HG03439 (cell line): ENCODE data around the gene TTC9.
A peak's percentile ranks its signal among the peaks of the same experiment; 100 is the strongest.

Experiments
- ATAC-seq: cut with Tn5 transposase; IDR thresholded peaks from one replicate; pipeline ENCODE4 v1.9.1; 2021; ENCODE audit warnings: mild to moderate bottlenecking, moderate library complexity; ENCODE audit not compliant: unreplicated experiment

The TTC9 gene

GRCh38 chr14:70643967-70644366 is 2.3 kb downstream of the TTC9 start:
- ATAC-seq, result no peak

GRCh38 chr14:70645892-70646291 is 4.2 kb downstream of the TTC9 start:
- no peak for ATAC-seq

GRCh38 chr14:70646705-70647104 is 5.0 kb downstream of the TTC9 start:
- no peak for ATAC-seq

DNA sequence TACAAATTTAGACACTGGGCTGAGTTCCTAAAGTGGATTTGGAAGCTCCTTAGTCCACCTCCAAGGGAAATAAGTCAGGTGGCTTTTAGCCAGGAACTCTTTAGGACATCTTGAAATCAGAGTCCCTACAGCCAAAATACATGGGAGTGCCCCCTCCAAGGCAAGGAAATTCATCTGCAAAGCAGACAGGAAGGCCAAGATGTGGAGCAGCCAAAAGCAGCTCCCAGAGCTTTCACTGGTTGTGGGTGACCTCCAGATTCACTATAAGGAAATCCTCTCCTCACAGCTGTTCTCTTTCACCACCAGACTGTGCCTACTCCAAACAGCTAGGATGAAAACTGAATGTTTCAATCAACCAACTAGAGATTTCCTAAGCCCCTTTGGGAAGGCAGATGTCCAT is 6.6 kb downstream of the TTC9 start:
- ATAC-seq, result no peak

DNA sequence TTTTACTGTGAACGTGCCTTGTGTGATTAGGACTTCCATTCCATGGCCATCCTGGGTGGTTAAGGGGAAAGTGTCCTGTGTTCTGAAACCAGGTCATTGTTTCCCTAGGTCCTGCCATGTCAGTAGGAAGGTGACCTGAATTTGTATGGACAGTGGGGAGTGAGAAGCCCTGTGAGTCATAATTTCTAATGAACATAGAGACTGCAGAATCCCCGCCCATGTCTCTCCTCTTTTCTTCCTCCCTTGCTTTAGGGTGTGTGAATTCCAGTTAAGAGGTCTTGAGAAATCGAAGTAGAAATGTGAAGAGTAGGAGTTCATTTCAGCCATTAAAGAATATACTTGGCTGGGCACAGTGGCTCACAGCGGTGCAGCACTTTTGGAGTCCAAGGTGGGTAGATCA is 8.1 kb downstream of the TTC9 start:
- ATAC-seq, result no peak

GRCh38 chr14:70651522-70651921 is 9.8 kb downstream of the TTC9 start:
- ATAC-seq, result no peak

DNA sequence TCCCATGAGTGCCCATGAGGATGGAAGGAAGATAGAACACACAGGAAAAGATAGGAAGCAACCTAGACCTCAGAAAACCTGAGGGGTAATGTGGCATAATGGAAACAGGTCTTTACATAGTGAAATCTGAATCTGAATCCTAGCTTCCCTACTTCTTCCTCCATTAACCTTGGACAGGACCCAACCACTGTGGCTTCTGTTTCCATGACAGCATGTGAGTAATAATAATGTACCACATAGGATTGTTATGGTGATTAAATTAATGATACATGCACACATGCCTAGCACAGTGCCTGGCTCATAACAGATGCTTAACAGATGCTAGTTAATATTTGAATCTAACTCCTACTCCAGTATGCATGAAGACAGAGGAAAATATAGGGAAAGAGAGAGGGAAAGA is 11.2 kb downstream of the TTC9 start:
- ATAC-seq, result no peak

- no peak for ATAC-seq
These were observed 11.9 kb downstream of the TTC9 start for GRCh38 chr14:70653662-70654061.

- ATAC-seq, result peak; percentile 37
These were observed 12.9 kb downstream of the TTC9 start for GRCh38 chr14:70654632-70655031.

DNA sequence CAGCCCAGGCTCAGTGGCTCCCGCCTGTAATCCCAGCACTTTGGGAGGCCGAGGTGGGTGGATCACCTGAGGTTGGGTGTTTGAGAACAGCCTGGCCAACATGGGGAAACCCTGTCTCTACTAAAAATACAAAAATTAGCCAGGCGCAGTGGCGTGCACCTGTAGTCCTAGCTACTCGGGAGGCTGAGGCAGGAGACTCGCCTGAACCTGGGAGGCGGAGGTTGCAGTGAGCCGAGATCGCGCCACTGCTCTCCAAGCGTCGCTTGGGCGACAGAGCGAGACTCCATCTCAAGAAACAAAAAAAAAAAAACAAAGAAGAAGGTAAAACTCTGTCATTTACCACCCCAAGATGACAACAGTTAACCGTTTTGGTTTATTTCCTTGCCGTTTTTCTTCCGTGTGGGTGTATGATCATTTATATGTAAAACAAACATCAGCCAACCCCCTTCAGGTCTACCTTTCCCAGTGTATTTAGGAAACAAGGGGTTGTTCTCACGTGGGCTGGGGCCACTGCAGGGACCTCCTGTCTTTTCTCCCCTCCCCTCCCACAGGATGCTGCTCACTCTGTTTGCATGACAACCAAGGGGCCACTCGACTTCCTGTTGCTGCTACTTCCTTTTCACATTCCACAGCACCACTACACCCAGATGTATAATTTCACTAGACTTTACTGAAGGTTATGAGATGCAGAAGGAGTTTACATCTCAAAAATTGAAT is 13.6 kb downstream of the TTC9 start:
- peak; percentile 50 for ATAC-seq

- ATAC-seq, result no peak
These were observed 17.2 kb downstream of the TTC9 start for GRCh38 chr14:70658899-70659298.

DNA sequence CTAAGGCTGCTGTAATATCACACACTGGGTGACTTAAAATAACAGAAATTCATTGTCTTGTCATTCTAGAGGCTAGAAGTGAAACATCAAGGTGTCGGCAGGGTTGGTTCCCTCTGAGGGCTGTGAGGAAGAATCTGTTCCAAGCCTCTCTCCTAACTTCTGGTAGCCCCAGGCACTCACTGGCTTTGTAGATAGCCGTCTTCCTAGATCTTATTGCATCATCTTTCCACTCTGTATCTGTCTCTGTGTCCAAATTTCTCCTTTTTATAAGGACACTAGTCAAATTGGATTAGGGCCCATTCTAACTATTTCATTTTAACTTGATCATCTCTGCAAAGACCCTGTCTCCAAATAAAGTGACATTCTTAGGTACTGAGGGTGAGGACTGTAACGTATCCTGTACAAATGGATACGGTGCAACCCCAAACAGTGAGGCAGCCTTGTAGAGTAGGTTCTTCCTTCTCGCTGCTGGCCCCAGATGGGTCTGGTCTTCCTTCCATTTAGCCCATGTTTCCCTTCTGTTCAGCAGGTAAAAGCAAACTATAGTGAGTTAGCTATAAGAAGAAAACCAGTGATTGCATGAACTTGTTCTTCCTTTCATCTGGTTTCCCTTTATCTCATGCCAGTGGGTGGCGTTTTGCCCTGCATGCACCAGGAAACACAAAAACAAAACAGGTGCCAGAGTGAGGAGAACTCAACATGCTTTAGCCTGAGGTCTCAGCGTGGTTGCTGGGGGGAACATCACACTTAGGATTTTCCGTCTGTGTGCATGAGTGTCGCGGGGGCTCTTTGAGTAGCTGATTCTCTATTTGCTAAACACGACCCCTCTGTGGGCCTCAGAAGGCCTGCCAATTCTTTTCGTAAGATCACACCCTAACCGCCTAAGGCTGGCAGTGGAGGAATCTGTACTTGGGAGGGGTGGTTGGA is 19.5 kb downstream of the TTC9 start:
- ATAC-seq, result no peak

GRCh38 chr14:70662080-70662479 is 20.4 kb downstream of the TTC9 start:
- no peak for ATAC-seq

DNA sequence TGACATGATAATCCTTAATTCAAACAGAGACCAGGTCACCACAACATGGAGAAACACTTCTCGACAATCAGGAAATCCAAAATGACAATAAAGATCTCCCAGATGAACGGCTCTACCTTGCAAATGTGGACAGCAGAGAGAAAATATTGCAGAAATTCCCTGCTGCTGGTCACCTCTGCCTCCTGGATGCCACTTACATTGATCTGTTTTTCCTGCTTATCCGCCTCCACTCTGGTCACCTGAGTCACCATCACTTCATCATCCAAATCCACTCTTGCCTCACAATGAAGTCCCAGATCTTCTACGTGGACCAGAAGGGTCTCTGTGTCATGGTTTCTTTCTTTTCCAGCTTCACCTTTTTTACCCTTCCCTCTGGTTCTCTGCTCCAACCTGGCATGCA is 21.1 kb downstream of the TTC9 start:
- no peak for ATAC-seq

- peak; percentile 40 for ATAC-seq
These were observed 22.0 kb downstream of the TTC9 start for GRCh38 chr14:70663707-70664179.

- peak; percentile 6 for ATAC-seq
These were observed 23.2 kb downstream of the TTC9 start for GRCh38 chr14:70664698-70665447.

- ATAC-seq, result peak; percentile 56
These were observed 24.0 kb downstream of the TTC9 start for GRCh38 chr14:70665448-70666360.

- no peak for ATAC-seq
These were observed 24.6 kb downstream of the TTC9 start for GRCh38 chr14:70666361-70666686.

DNA sequence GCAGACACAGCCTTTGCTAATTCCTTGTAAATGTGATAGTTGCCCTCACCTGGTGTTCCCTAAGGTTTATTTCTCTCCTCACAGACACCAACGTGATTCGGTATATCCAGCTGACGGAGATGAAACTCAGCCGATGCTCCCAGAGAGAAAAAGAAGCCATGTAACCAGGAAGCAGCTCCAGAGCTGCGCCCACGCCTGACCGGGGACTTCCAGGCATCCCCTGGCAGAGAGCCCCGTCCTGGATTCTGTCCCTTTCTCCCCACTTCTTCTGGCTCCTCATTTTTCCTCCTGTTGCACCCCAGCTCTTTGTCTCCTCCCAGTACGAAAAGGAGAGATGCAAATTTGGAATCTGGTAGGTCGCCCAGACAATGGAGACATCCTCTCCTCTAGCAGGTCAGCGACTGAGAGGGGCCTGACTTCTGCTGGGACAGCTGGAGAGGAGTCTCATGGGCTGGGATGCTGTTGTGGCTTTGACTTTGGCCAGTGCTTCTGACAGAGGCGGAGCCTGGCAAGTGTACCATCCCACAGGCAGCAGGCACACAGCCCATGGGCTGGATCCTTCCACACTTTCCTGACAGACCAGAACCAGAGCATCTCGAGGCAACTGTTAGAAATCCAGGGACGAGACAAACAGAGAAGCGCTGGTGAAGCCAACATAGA is 29.4 kb downstream of the TTC9 start:
- ATAC-seq, result no peak
